GM13976 (cell line): ENCODE measurements around the gene AGAP1.

Experiments
- DNase-seq: peaks from one replicate; pipeline ENCODE4 v3.0.0; 2012; ENCODE audit warnings: low spot score
- CTCF ChIP-seq: IDR thresholded peaks from 2 replicates; pipeline ENCODE4 v1.5.1; 2012; ENCODE audit warnings: borderline replicate concordance, mild to moderate bottlenecking; ENCODE audit not compliant: insufficient read depth; ENCODE audit errors: extremely low read depth, missing control alignments, control extremely low read depth
- in situ Hi-C: fragments of 300-500 bp; cut with MboI; formaldehyde crosslinking; loops from one replicate; pipeline ENCODE4 v1.12.0; 2022; ENCODE audit warnings: low sequenced_read_pairs, mixed read lengths, inconsistent platforms; ENCODE audit not compliant: unreplicated experiment

AGAP1 gene

GRCh38 chr2:236095504-236095903 lies 601.7 kb downstream of the AGAP1 start:
- TF ChIP-seq CTCF: no peak
- in situ Hi-C loops: no loop called here
- DNase-seq: no peak

DNA sequence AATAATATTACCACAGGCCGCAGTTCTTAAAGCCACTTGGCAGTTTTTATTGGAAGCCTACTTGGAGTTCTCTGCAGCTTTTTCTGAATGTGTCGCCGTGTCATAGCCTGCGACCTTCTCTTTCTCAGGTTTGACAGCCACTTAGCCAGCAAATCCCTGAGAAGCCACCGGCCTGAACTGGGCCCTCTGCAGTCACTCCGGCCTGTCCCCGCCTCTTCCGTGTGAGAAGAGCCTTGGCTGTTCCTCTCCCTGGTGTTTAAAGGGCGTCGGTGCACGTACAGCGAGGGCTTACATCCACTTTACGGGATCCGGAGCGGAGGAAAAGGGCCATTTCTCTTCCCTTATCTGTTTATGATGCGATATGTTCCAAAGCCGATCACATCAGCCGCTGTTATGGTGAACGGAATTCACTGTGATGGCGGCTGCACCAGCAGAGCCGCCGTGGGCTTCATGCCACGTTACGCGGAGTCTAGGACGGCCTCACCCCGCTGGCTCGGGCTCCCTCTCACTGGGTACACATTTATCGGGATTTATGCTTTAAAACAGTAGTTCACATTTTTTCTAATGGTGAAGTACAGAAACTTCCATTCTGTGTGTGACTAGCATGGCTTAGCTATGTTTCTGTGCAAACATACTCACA lies 607.6 kb downstream of the AGAP1 start:
- in situ Hi-C loops: no loop called here
- TF ChIP-seq CTCF: no peak

DNA sequence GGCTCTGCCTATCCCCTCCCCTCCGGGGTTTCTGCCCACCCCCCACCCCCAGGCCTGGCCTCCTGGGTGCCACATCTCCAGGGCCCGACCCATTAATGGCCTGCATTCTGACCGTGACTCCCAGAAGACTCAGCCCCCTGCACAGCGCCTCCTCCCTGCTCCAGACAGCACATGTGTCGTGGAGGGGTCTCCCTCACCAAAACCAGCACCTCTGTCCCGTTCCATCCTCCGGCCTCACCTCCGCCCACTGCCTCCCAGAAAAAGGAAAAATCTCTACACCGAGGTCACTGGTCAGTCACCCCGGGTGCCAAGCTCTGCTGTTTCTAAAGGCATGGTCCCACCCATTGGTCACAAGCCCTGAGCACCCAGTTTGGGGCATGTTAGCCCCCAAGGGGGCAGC lies 609.1 kb downstream of the AGAP1 start:
- DNase-seq: no peak
- TF ChIP-seq CTCF: no peak
- in situ Hi-C loops: no loop called here

More for the DNA sequence above, 607.6 kb downstream of the AGAP1 start:
- DNase-seq: no peak

GRCh38 chr2:236103981-236104380 lies 610.1 kb downstream of the AGAP1 start:
- in situ Hi-C loops: no loop called here
- TF ChIP-seq CTCF: no peak
- no peak for DNase-seq

- in situ Hi-C loops: no loop called here
- TF ChIP-seq CTCF: no peak
- no peak for DNase-seq
Measured at GRCh38 chr2:236105955-236106607, 612.2 kb downstream of the AGAP1 start.

- in situ Hi-C loops: no loop called here
Measured at GRCh38 chr2:236106761-236107160, 612.9 kb downstream of the AGAP1 start.

More at GRCh38 chr2:236106761-236107160, 612.9 kb downstream of the AGAP1 start:
- DNase-seq: no peak
- TF ChIP-seq CTCF: no peak
